Measurements from ENCODE around the gene DRC7. TPM values are rescaled to one million over a fixed set of nuclear protein-coding genes. Genes with fewer than 3 reads are reported as not detected.

DRC7 gene
- total and polyA plus RNA-seq, 4 donors: 0.06 to 1.8 (median 0.08) TPM; not detected in 1

DNA sequence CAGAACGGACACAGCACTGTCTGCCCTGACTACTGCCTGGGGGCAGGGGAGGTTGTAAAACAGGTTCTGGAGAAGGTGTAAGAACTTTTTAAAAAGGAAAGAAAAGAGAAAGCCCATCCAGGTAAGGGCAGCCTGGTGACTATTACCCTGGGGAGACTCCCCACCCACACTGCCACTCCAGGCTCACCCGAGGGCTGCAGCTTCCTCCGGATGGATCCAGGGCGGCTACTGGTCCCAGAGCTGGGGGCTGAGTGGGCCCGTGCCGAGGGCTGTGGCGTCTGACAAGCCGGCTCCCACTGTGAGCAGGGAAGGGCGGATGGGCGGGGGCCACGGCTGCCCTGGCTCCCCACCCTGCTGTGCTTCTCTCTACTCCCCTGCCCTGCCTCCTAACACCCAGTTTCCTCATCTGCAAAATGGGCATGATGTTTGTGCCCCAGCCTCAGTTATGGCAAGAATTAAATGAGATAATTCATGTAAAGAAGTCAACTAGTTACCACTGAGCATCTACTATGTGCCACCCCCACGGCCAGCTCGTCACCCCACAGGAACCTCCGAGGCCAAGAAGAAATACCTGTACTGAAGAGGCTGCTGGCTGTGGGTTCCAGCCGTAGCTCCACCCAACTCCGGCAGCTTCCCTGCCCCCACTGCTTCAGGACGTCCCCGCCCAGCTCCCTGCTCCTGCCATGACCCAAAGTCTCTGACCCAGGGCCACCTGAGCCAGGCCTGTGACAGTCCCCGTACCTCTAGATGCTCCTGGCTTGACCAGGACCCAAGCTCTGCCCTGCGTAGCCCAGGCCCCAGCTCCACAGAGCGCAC is 65.1 kb downstream of the DRC7 start:
- peaks cover 0 to 58% (median 19%) of the 10 kb centered on the region in 4 donors for H3K36me3 ChIP-seq (ENCODE audit: control insufficient read depth in 4 of 4, insufficient read depth in 3 of 4, low read depth in 1 of 4, low read length in 3 of 4)

GRCh38 chr16:57760357-57761160 is 66.0 kb downstream of the DRC7 start:
- H3K9me3 ChIP-seq (ENCODE audit: control insufficient read depth in 4 of 4, low read length in 3 of 4): no peaks in the 10 kb centered on the region
- H3K27ac ChIP-seq (ENCODE audit: low read depth in 1 of 2, low read length in 2 of 2): no peak overlapping the region
- no peaks in the 10 kb centered on the region for H3K27me3 ChIP-seq (ENCODE audit: control insufficient read depth in 4 of 4, insufficient read depth in 4 of 4, low read length in 3 of 4)
- TF ChIP-seq EGR1 (IDR thresholded peaks at IDR 0.05; ENCODE audit: low read depth in 2 of 2) (no peak), SP1 (IDR thresholded peaks at IDR 0.05) (no peak)
- DNase-seq (ENCODE audit: low spot score): no peak
- 93% methylated on average over 40 of the region's 40 CpGs for WGBS
- H3K4me3 ChIP-seq (ENCODE audit: low read depth in 1 of 3, low read length in 3 of 3): no peak overlapping the region
- H3K36me3 ChIP-seq (ENCODE audit: control insufficient read depth in 4 of 4, insufficient read depth in 3 of 4, low read depth in 1 of 4, low read length in 3 of 4): peaks cover 0 to 60% (median 18%) of the 10 kb centered on the region in 4 donors
- peaks cover 0 to 8% (median 3%) of the 10 kb centered on the region in 4 donors for H3K4me1 ChIP-seq (ENCODE audit: control insufficient read depth in 4 of 4, insufficient read depth in 4 of 4, low read length in 3 of 4)
- H3K9ac ChIP-seq (ENCODE audit: low read depth in 1 of 2, low read length in 2 of 2): no peak overlapping the region

More for the DNA sequence above, 65.1 kb downstream of the DRC7 start:
- Histone ChIP-seq H3K4me3 (ENCODE audit: low read depth in 1 of 3, low read length in 3 of 3) (no peak overlapping the region), H3K9me3 (ENCODE audit: control insufficient read depth in 4 of 4, low read length in 3 of 4) (no peaks in the 10 kb centered on the region), H3K4me1 (ENCODE audit: control insufficient read depth in 4 of 4, insufficient read depth in 4 of 4, low read length in 3 of 4) (peaks cover 0 to 8% (median 3%) of the 10 kb centered on the region in 4 donors), H3K9ac (ENCODE audit: low read depth in 1 of 2, low read length in 2 of 2) (no peak overlapping the region), H3K27me3 (ENCODE audit: control insufficient read depth in 4 of 4, insufficient read depth in 4 of 4, low read length in 3 of 4) (no peaks in the 10 kb centered on the region), H3K27ac (ENCODE audit: low read depth in 1 of 2, low read length in 2 of 2) (no peak overlapping the region)
- no peak for TF ChIP-seq JUND (IDR thresholded peaks at IDR 0.05)
- no peak for TF ChIP-seq YY1 (IDR thresholded peaks at IDR 0.05)
- no peak for TF ChIP-seq GABPA (IDR thresholded peaks at IDR 0.05 in 1 of 2, conservative IDR thresholded peaks at IDR 0.05 in 1 of 2)
- TF ChIP-seq, protein P1, sequence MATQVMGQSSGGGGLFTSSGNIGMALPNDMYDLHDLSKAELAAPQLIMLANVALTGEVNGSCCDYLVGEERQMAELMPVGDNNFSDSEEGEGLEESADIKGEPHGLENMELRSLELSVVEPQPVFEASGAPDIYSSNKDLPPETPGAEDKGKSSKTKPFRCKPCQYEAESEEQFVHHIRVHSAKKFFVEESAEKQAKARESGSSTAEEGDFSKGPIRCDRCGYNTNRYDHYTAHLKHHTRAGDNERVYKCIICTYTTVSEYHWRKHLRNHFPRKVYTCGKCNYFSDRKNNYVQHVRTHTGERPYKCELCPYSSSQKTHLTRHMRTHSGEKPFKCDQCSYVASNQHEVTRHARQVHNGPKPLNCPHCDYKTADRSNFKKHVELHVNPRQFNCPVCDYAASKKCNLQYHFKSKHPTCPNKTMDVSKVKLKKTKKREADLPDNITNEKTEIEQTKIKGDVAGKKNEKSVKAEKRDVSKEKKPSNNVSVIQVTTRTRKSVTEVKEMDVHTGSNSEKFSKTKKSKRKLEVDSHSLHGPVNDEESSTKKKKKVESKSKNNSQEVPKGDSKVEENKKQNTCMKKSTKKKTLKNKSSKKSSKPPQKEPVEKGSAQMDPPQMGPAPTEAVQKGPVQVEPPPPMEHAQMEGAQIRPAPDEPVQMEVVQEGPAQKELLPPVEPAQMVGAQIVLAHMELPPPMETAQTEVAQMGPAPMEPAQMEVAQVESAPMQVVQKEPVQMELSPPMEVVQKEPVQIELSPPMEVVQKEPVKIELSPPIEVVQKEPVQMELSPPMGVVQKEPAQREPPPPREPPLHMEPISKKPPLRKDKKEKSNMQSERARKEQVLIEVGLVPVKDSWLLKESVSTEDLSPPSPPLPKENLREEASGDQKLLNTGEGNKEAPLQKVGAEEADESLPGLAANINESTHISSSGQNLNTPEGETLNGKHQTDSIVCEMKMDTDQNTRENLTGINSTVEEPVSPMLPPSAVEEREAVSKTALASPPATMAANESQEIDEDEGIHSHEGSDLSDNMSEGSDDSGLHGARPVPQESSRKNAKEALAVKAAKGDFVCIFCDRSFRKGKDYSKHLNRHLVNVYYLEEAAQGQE (IDR thresholded peaks at IDR 0.05): no peak
- DNase-seq (ENCODE audit: low spot score): no peak
- 89% methylated on average over 21 of the region's 21 CpGs for whole genome bisulfite sequencing

DNA sequence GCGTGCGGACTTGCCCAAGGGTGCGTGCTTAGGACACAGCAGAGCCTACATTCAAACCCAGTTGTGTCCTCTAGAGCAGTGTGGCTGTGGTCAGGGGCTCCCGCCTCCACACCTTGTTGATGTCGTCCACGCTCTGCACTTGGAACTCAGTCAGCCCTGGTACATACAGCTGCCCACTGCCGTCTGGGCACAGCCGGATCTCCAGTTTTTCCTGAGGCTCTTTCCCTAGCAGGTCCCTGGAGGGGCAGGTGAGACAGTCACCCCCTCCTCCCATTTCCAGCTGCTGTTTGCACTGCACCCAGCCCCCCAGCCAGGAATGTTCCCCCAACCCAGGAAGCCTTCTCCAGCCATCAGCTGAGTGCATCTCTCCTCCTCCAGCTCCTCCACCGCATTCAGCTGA is 66.7 kb downstream of the DRC7 start:
- Histone ChIP-seq H3K36me3 (ENCODE audit: control insufficient read depth in 4 of 4, insufficient read depth in 3 of 4, low read depth in 1 of 4, low read length in 3 of 4) (peaks cover 3 to 68% (median 17%) of the 10 kb centered on the region in 4 donors), H3K4me3 (ENCODE audit: low read depth in 1 of 3, low read length in 3 of 3) (no peak overlapping the region), H3K4me1 (ENCODE audit: control insufficient read depth in 4 of 4, insufficient read depth in 4 of 4, low read length in 3 of 4) (peaks cover 0 to 8% (median 3%) of the 10 kb centered on the region in 4 donors), H3K27ac (ENCODE audit: low read depth in 1 of 2, low read length in 2 of 2) (no peak overlapping the region), H3K9ac (ENCODE audit: low read depth in 1 of 2, low read length in 2 of 2) (no peak overlapping the region), H3K9me3 (ENCODE audit: control insufficient read depth in 4 of 4, low read length in 3 of 4) (no peaks in the 10 kb centered on the region), H3K27me3 (ENCODE audit: control insufficient read depth in 4 of 4, insufficient read depth in 4 of 4, low read length in 3 of 4) (no peaks in the 10 kb centered on the region)
- no peak for DNase-seq (ENCODE audit: low spot score)
- 84% methylated on average over 9 of the region's 9 CpGs for WGBS
- TF ChIP-seq EGR1 (IDR thresholded peaks at IDR 0.05; ENCODE audit: low read depth in 2 of 2) (no peak), YY1 (IDR thresholded peaks at IDR 0.05) (no peak), RXRA (IDR thresholded peaks at IDR 0.05) (no peak), FOXA1 (IDR thresholded peaks at IDR 0.05) (no peak), SP1 (IDR thresholded peaks at IDR 0.05) (no peak), MAX (IDR thresholded peaks at IDR 0.05) (no peak), TAF1 (conservative IDR thresholded peaks at IDR 0.05) (no peak), FOXA2 (IDR thresholded peaks at IDR 0.05) (no peak), HNF4G (IDR thresholded peaks at IDR 0.05) (no peak), GABPA (IDR thresholded peaks at IDR 0.05 in 1 of 2, conservative IDR thresholded peaks at IDR 0.05 in 1 of 2) (no peak), NR2F2 (IDR thresholded peaks at IDR 0.05) (no peak), JUND (IDR thresholded peaks at IDR 0.05) (no peak)
- TF ChIP-seq, protein P1 (IDR thresholded peaks at IDR 0.05): no peak
- TF ChIP-seq, protein P2, sequence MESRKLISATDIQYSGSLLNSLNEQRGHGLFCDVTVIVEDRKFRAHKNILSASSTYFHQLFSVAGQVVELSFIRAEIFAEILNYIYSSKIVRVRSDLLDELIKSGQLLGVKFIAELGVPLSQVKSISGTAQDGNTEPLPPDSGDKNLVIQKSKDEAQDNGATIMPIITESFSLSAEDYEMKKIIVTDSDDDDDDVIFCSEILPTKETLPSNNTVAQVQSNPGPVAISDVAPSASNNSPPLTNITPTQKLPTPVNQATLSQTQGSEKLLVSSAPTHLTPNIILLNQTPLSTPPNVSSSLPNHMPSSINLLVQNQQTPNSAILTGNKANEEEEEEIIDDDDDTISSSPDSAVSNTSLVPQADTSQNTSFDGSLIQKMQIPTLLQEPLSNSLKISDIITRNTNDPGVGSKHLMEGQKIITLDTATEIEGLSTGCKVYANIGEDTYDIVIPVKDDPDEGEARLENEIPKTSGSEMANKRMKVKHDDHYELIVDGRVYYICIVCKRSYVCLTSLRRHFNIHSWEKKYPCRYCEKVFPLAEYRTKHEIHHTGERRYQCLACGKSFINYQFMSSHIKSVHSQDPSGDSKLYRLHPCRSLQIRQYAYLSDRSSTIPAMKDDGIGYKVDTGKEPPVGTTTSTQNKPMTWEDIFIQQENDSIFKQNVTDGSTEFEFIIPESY (IDR thresholded peaks at IDR 0.05): no peak
